Measurements from ENCODE around the gene B4GALT2.

The B4GALT2 gene

GRCh38 chr1:44014365-44015104 is 35.5 kb downstream of the B4GALT2 start:
- Mint-ChIP-seq H3K27ac (peak overlapping the region in 1 of 3 experiments; percentile 9), H3K4me3 (no peak overlapping the region), H3K4me1 (peaks cover 12% of the 10 kb centered on the region), H3K9me3 (no peaks in the 10 kb centered on the region), H3K27me3 (ENCODE audit: low read depth) (peaks cover 4% of the 10 kb centered on the region), H3K36me3 (ENCODE audit: low read depth) (peaks cover 2% of the 10 kb centered on the region)
- TF ChIP-seq CTCF (IDR thresholded peaks at IDR 0.05; ENCODE audit: unreplicated experiment in 3 of 3), result no peak

- Mint-ChIP-seq H3K4me3 (no peak overlapping the region), H3K27me3 (ENCODE audit: low read depth) (peaks cover 4% of the 10 kb centered on the region), H3K4me1 (peaks cover 12% of the 10 kb centered on the region), H3K36me3 (ENCODE audit: low read depth) (no peaks in the 10 kb centered on the region), H3K27ac (peak overlapping the region in 1 of 3 experiments; percentile 4), H3K9me3 (no peaks in the 10 kb centered on the region)
- no peak for TF ChIP-seq CTCF (IDR thresholded peaks at IDR 0.05; ENCODE audit: unreplicated experiment in 3 of 3)
These were observed 36.2 kb downstream of the B4GALT2 start for GRCh38 chr1:44015206-44015605.

- Mint-ChIP-seq H3K27me3 (ENCODE audit: low read depth) (peaks cover 4% of the 10 kb centered on the region), H3K36me3 (ENCODE audit: low read depth) (no peaks in the 10 kb centered on the region), H3K4me1 (peaks cover 12% of the 10 kb centered on the region), H3K9me3 (no peaks in the 10 kb centered on the region), H3K27ac (no peak overlapping the region), H3K4me3 (no peak overlapping the region)
- TF ChIP-seq CTCF (IDR thresholded peaks at IDR 0.05; ENCODE audit: unreplicated experiment in 3 of 3), result no peak
These were observed 37.3 kb downstream of the B4GALT2 start for GRCh38 chr1:44016041-44016889.

GRCh38 chr1:44016890-44017400 is 37.9 kb downstream of the B4GALT2 start:
- peaks cover 4% of the 10 kb centered on the region for H3K36me3 Mint-ChIP-seq (ENCODE audit: low read depth)

GRCh38 chr1:44019466-44019948 is 40.5 kb downstream of the B4GALT2 start:
- Mint-ChIP-seq H3K27ac (no peak overlapping the region), H3K4me1 (peaks cover 2% of the 10 kb centered on the region), H3K4me3 (no peak overlapping the region), H3K9me3 (no peaks in the 10 kb centered on the region), H3K27me3 (ENCODE audit: low read depth) (no peaks in the 10 kb centered on the region), H3K36me3 (ENCODE audit: low read depth) (peaks cover 9% of the 10 kb centered on the region)
- no peak for TF ChIP-seq CTCF (IDR thresholded peaks at IDR 0.05; ENCODE audit: unreplicated experiment in 3 of 3)

More at GRCh38 chr1:44016890-44017400, 37.9 kb downstream of the B4GALT2 start:
- TF ChIP-seq CTCF (IDR thresholded peaks at IDR 0.05; ENCODE audit: unreplicated experiment in 3 of 3), result no peak
- Mint-ChIP-seq H3K9me3 (no peaks in the 10 kb centered on the region), H3K4me3 (no peak overlapping the region), H3K27me3 (ENCODE audit: low read depth) (peaks cover 4% of the 10 kb centered on the region), H3K27ac (no peak overlapping the region), H3K4me1 (peaks cover 12% of the 10 kb centered on the region)
